Caco-2 (cell line): Measurements from ENCODE around the gene APOA1. TPM values are rescaled to one million over a fixed set of nuclear protein-coding genes. Genes with fewer than 3 reads are reported as not detected.
"Not testable (repeated sequence)": the region's sequence is repeated elsewhere in the genome, so short reads cannot be mapped to it uniquely, and the experiment has no call there.

ENCODE experiments used
- BruUV-seq: library from RNA; stranded (reverse); fragments of 400-500 nt; replicated peaks from 2 replicates; lab custom pipeline; 2021; lab: Mats Ljungman, UMichigan
- CTCF ChIA-PET: fragments of 300-600 bp; sonication (Branson Sonifier 250); formaldehyde crosslinking; loops from one replicate; lab custom pipeline; 2022; ENCODE audit warnings: antibody characterized with exemption; lab: Charles Lee
- POLR2A ChIA-PET: fragments of 300-600 bp; sonication (Branson Sonifier 250); formaldehyde crosslinking; loops from one replicate; lab custom pipeline; 2022; ENCODE audit warnings: antibody characterized with exemption; lab: Charles Lee
- DNase-seq, 2 experiments: peaks; one replicate each; pipeline versions ENCODE4 v3.0.0 to v3.0.0-alpha.2; 2020 to 2022
- H3K27me3 ChIP-seq: replicated peaks from 2 replicates; pipeline ENCODE4 v1.6.0; 2011; ENCODE audit warnings: low read length; ENCODE audit not compliant: control insufficient read depth, insufficient read depth
- H3K36me3 ChIP-seq: 2 replicates; pipeline ENCODE4 v1.5.1; 2011; ENCODE audit warnings: low read length; ENCODE audit not compliant: control insufficient read depth, insufficient read depth
- H3K4me1 ChIP-seq: fragments of 250-450 bp; sonication (Bioruptor Pico); 2 replicates; pipeline ENCODE4 v1.5.1; 2020; ENCODE audit warnings: mild to moderate bottlenecking
- H3K4me3 ChIP-seq: 2 replicates; pipeline ENCODE4 v1.5.1; 2011; ENCODE audit warnings: low read depth, mild to moderate bottlenecking, control low read depth, low read length
- H3K9me3 ChIP-seq: fragments of 250-450 bp; sonication (Bioruptor Pico); 2 replicates; pipeline ENCODE4 v1.5.1; 2020; ENCODE audit warnings: mild to moderate bottlenecking, moderate library complexity
- H3K27ac Mint-ChIP-seq: one replicate; pipeline ENCODE4 v1.8.0; 2022; ENCODE audit warnings: mixed read lengths; ENCODE audit not compliant: unreplicated experiment
- H3K27me3 Mint-ChIP-seq: one replicate; pipeline ENCODE4 v1.8.0; 2022; ENCODE audit warnings: mixed read lengths; ENCODE audit not compliant: insufficient read depth, unreplicated experiment
- H3K36me3 Mint-ChIP-seq: one replicate; pipeline ENCODE4 v1.8.0; 2022; ENCODE audit warnings: mild to moderate bottlenecking, mixed read lengths; ENCODE audit not compliant: insufficient read depth, unreplicated experiment
- H3K4me1 Mint-ChIP-seq: one replicate; pipeline ENCODE4 v1.8.0; 2022; ENCODE audit warnings: low read depth, mixed read lengths; ENCODE audit not compliant: unreplicated experiment
- H3K4me3 Mint-ChIP-seq: one replicate; pipeline ENCODE4 v1.8.0; 2022; ENCODE audit warnings: mild to moderate bottlenecking, moderate library complexity, mixed read lengths; ENCODE audit not compliant: unreplicated experiment
- H3K9me3 Mint-ChIP-seq: one replicate; pipeline ENCODE4 v1.8.0; 2022; ENCODE audit warnings: mixed read lengths; ENCODE audit not compliant: unreplicated experiment
- CTCF ChIP-seq, 2 experiments: fragments of 200-600 bp in 1 of 2; IDR thresholded peaks; 1 replicate in 1 of 2; 2 replicates in 1 of 2; pipeline versions ENCODE4 v1.5.1 to v1.8.0; 2011 to 2022; ENCODE audit warnings: antibody characterized with exemption in 1 of 2, control low read depth in 1 of 2, inconsistent platforms in 1 of 2, low read depth in 1 of 2, low read length in 1 of 2, mild to moderate bottlenecking in 1 of 2, moderate library complexity in 1 of 2; ENCODE audit not compliant: insufficient read depth in 1 of 2, severe bottlenecking in 1 of 2, unreplicated experiment in 1 of 2
- intact Hi-C: fragments of 100-400 bp; cut with micrococcal nuclease; formaldehyde crosslinking; loops from one replicate; pipeline ENCODE4 v1.10.0; 2022; ENCODE audit not compliant: unreplicated experiment
- total RNA-seq: library from RNA; stranded (reverse); gene quantifications from 2 replicates; pipeline ENCODE4 v1.2.3, GENCODE V29; 2022

The APOA1 gene
- total RNA-seq, 1 experiment from 2014 or later, result 913 TPM

- TSS peak; percentile 91 for BruUV-seq
- DNase-seq, result peak; percentile 94 to 96
- CTCF ChIA-PET, result interaction anchor here (0.5 to 1.8 kb wide), 12 partner anchors 15 to 116 kb away, joined by 3 to 29 read pairs (median 4); partner anchors contain the start of genes APOA1, APOA5, APOC3 and ZPR1
- Mint-ChIP-seq H3K9me3 (peaks cover 12% of the 10 kb centered on the region), H3K4me3 (peak overlapping the region; percentile 67), H3K36me3 (peaks cover 23% of the 10 kb centered on the region), H3K27me3 (no peaks in the 10 kb centered on the region), H3K4me1 (peaks cover 68% of the 10 kb centered on the region), H3K27ac (peak overlapping the region; percentile 98)
- Histone ChIP-seq H3K36me3 (no peaks in the 10 kb centered on the region), H3K27me3 (no peaks in the 10 kb centered on the region), H3K4me1 (peaks cover 70% of the 10 kb centered on the region), H3K4me3 (0 out of 2 replicates have a peak overlapping the region, but pooled peaks have one; percentile 4), H3K9me3 (no peaks in the 10 kb centered on the region; the same call in 1 of the 2 replicates)
- no peak for TF ChIP-seq CTCF (IDR thresholded peaks at IDR 0.05; ENCODE audit: insufficient read depth in 1 of 2, low read depth in 1 of 2, low read length in 1 of 2, severe bottlenecking in 1 of 2, unreplicated experiment in 1 of 2)
- POLR2A ChIA-PET, result interaction anchor here (0.6 to 1.5 kb wide), 10 partner anchors 15 to 365 kb away, joined by 3 to 11 read pairs (median 4); partner anchors contain the start of genes APOA1, APOA4, APOC3 and ZPR1
- intact Hi-C loops, result loop anchor here (1.0 to 2.0 kb wide), 5 partner anchors 16 to 264 kb away; partner anchors contain the start of genes APOA1 and APOC3
Measured at GRCh38 chr11:116808262-116809175, 28.9 kb downstream of the APOA1 start.

DNA sequence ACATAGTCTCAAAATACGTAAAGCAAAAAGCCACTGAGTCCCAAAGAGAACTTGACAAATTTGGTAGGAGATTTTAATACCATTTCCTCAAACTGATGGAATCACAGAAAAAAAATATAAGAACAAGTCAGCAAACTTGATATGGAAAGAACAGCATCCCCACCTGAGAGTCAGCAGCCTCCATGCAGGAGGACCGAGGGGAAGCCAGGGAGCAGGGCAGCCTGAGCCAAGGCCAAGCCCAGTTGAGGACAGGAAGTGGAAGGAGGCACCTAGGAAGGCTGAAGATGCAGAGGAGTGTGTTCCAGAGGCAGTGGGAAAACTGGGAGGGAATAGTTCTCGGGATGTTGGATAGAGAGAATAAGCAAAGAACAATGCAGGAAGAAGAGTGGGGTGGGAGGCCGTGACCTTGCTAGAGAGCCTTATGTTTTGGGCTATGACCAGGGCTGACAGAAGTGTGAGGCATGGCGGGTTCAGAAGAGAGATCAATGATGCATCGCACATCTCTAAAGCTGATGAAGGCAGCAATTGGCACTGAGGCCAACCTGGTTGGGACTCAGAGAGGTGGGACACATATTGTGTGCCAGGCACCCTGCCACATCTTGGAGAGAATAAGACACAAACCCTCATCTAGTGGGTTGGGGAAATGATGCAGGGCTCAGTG is 29.7 kb downstream of the APOA1 start:
- no peaks in the 10 kb centered on the region for H3K27me3 Mint-ChIP-seq
- H3K36me3 ChIP-seq, result no peaks in the 10 kb centered on the region
- POLR2A ChIA-PET, result interaction anchor here (0.6 to 1.5 kb wide), 8 partner anchors 19 to 366 kb away, joined by 3 to 11 read pairs (median 4); partner anchors contain the start of genes APOA1, APOC3 and ZPR1
- H3K4me1 Mint-ChIP-seq, result peaks cover 60% of the 10 kb centered on the region
- DNase-seq, result no peak
- H3K9me3 Mint-ChIP-seq, result peaks cover 12% of the 10 kb centered on the region
- peaks cover 62% of the 10 kb centered on the region for H3K4me1 ChIP-seq
- H3K27me3 ChIP-seq, result no peaks in the 10 kb centered on the region
- CTCF ChIA-PET, result interaction anchor here (0.5 to 1.8 kb wide), 10 partner anchors 14 to 117 kb away, joined by 3 to 29 read pairs (median 6); partner anchors contain the start of genes APOA1, APOA5, APOC3 and ZPR1
- intact Hi-C loops, result loop anchor here (1.0 to 2.0 kb wide), 5 partner anchors 15 to 265 kb away; partner anchors contain the start of genes APOA1 and APOC3
- BruUV-seq, result no TSS peak
- H3K4me3 Mint-ChIP-seq, result peak overlapping the region; percentile 67
- H3K36me3 Mint-ChIP-seq, result peaks cover 23% of the 10 kb centered on the region
- no peak overlapping the region for H3K4me3 ChIP-seq
- no peak for TF ChIP-seq CTCF (IDR thresholded peaks at IDR 0.05; ENCODE audit: insufficient read depth in 1 of 2, low read depth in 1 of 2, low read length in 1 of 2, severe bottlenecking in 1 of 2, unreplicated experiment in 1 of 2)
- no peaks in the 10 kb centered on the region; the same call in 1 of the 2 replicates for H3K9me3 ChIP-seq
- peak overlapping the region; percentile 98 for H3K27ac Mint-ChIP-seq

- no TSS peak for BruUV-seq
- no peaks in the 10 kb centered on the region for H3K27me3 ChIP-seq
- DNase-seq, result no peak
- Mint-ChIP-seq H3K4me3 (no peak overlapping the region), H3K4me1 (peaks cover 38% of the 10 kb centered on the region), H3K36me3 (peaks cover 21% of the 10 kb centered on the region), H3K27me3 (no peaks in the 10 kb centered on the region), H3K9me3 (no peaks in the 10 kb centered on the region), H3K27ac (no peak overlapping the region)
- no peaks in the 10 kb centered on the region for H3K36me3 ChIP-seq
- H3K4me3 ChIP-seq, result no peak overlapping the region
- peaks cover 36% of the 10 kb centered on the region for H3K4me1 ChIP-seq
- intact Hi-C loops, result no loop called here
- TF ChIP-seq CTCF (IDR thresholded peaks at IDR 0.05; ENCODE audit: insufficient read depth in 1 of 2, low read depth in 1 of 2, low read length in 1 of 2, severe bottlenecking in 1 of 2, unreplicated experiment in 1 of 2), result no peak
- POLR2A ChIA-PET, result no interaction called here
- CTCF ChIA-PET, result no interaction called here
- H3K9me3 ChIP-seq, result no peaks in the 10 kb centered on the region
Measured at GRCh38 chr11:116804001-116804400, 33.4 kb downstream of the APOA1 start.

GRCh38 chr11:116801662-116802061 is 35.8 kb downstream of the APOA1 start:
- H3K27me3 ChIP-seq, H3K4me3 Mint-ChIP-seq, H3K9me3 ChIP-seq, intact Hi-C loops, BruUV-seq, H3K36me3 Mint-ChIP-seq, H3K4me3 ChIP-seq, H3K27ac Mint-ChIP-seq, H3K9me3 Mint-ChIP-seq, DNase-seq, H3K27me3 Mint-ChIP-seq, POLR2A ChIA-PET, H3K36me3 ChIP-seq: not testable (repeated sequence)
- H3K4me1 Mint-ChIP-seq, result peaks cover 15% of the 10 kb centered on the region
- CTCF ChIA-PET, result interaction anchor here (1.7 kb wide), 1 partner anchor 28 kb away, joined by 4 read pairs; the partner anchor contains the start of gene APOC3
- H3K4me1 ChIP-seq, result peaks cover 23% of the 10 kb centered on the region
